ENCODE measurements around the gene PEAK1.
"Not testable (repeated sequence)": the region's sequence is repeated elsewhere in the genome, so short reads cannot be mapped to it uniquely, and the experiment has no call there.

Gene PEAK1

GRCh38 chr15:77420610-77421369 is 886 bp upstream of the PEAK1 start, which contains the start of gene HMG20A:
Gene HMG20A, plus strand, starts transcription at chr15:77420888. Its CDS starts 37,520 bp downstream, at chr15:77458408.
- peak; percentile 76 for DNase-seq (ENCODE audit: low read depth)

- peak; percentile 78 for DNase-seq (ENCODE audit: low read depth)
These were observed 703 bp downstream of the PEAK1 start for GRCh38 chr15:77418966-77419835.

- DNase-seq (ENCODE audit: low read depth): peak; percentile 84
These were observed 1.4 kb downstream of the PEAK1 start for GRCh38 chr15:77418391-77418965.

GRCh38 chr15:77417602-77418001 is 2.3 kb downstream of the PEAK1 start:
- peak; percentile 51 for DNase-seq (ENCODE audit: low read depth)

GRCh38 chr15:77416954-77417353 is 3.0 kb downstream of the PEAK1 start:
- DNase-seq (ENCODE audit: low read depth): no peak

GRCh38 chr15:77416148-77416455 is 3.8 kb downstream of the PEAK1 start:
- peak; percentile 70 for DNase-seq (ENCODE audit: low read depth)

GRCh38 chr15:77415450-77416147 is 4.3 kb downstream of the PEAK1 start:
- no peak for DNase-seq (ENCODE audit: low read depth)

GRCh38 chr15:77414789-77415442 is 5.0 kb downstream of the PEAK1 start:
- no peak for DNase-seq (ENCODE audit: low read depth)

- DNase-seq (ENCODE audit: low read depth): no peak
These were observed 6.1 kb downstream of the PEAK1 start for GRCh38 chr15:77413699-77414349.

- DNase-seq (ENCODE audit: low read depth): peak; percentile 54
These were observed 6.8 kb downstream of the PEAK1 start for GRCh38 chr15:77412972-77413698.

GRCh38 chr15:77411619-77411976 is 8.3 kb downstream of the PEAK1 start:
- DNase-seq (ENCODE audit: low read depth): no peak

GRCh38 chr15:77410701-77411618 is 8.9 kb downstream of the PEAK1 start:
- DNase-seq (ENCODE audit: low read depth): no peak

- DNase-seq (ENCODE audit: low read depth): not testable (repeated sequence)
These were observed 9.8 kb downstream of the PEAK1 start for GRCh38 chr15:77410157-77410500.

- peak; percentile 28 for DNase-seq (ENCODE audit: low read depth)
These were observed 10.4 kb downstream of the PEAK1 start for GRCh38 chr15:77409259-77410156.

- DNase-seq (ENCODE audit: low read depth): no peak
These were observed 13.1 kb downstream of the PEAK1 start for GRCh38 chr15:77406846-77407245.

- not testable (repeated sequence) for DNase-seq (ENCODE audit: low read depth)
These were observed 13.6 kb downstream of the PEAK1 start for GRCh38 chr15:77406173-77406759.

GRCh38 chr15:77402740-77403379 is 17.0 kb downstream of the PEAK1 start:
- DNase-seq (ENCODE audit: low read depth): peak; percentile 83

GRCh38 chr15:77400258-77400657 is 19.6 kb downstream of the PEAK1 start:
- DNase-seq (ENCODE audit: low read depth): no peak
